IPS DF 4.7 (cell line): ENCODE data around the gene PRR29.

Experiments
- DNase-seq: peaks from one replicate; pipeline ENCODE4 v3.0.0-alpha.2; 2013; ENCODE audit warnings: low spot score; ENCODE audit errors: extremely low read depth

PRR29 gene

DNA sequence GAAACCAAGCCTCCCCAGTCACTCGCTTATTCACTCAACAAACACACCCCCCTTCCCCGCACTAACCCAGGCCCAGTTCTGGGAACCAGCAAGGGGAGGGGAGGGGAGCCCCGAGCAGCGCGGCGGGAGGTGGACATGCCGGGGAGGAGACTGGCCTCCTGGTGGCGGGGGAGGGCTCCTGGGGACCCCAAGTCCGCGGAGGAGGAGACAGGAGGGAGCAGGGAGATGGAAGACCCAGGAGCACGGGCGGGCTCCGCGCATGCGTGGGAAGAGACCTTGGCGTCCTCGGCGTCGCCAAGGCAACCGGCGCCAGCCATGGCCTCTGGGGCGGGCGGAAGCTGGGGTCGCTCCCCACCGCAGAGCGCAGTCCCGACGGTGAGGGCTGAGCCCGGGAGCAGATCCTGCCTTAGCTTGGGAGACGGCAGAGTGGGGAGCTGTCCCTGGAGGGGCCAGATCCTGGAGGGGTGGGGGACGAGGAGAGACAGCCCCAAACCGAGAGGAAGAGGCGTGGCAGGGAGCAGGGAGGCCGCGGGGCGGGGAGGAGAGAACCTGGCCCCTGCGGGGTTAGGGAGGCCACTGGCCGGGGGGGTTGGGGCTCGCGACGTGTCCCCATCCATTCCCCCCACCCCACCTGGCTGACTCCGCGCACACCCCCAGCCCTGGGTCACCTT lies at the start of gene PRR29:
Gene PRR29, plus strand, starts transcription at position 302 of the 671 bp plus-strand sequence. Its CDS starts 14 bp downstream, at position 316.
- no peak for DNase-seq

- no peak for DNase-seq
Observed at GRCh38 chr17:63948521-63948920, 49.6 kb upstream of the PRR29 start.

GRCh38 chr17:63949576-63950250 lies 48.4 kb upstream of the PRR29 start:
- DNase-seq, result no peak

DNA sequence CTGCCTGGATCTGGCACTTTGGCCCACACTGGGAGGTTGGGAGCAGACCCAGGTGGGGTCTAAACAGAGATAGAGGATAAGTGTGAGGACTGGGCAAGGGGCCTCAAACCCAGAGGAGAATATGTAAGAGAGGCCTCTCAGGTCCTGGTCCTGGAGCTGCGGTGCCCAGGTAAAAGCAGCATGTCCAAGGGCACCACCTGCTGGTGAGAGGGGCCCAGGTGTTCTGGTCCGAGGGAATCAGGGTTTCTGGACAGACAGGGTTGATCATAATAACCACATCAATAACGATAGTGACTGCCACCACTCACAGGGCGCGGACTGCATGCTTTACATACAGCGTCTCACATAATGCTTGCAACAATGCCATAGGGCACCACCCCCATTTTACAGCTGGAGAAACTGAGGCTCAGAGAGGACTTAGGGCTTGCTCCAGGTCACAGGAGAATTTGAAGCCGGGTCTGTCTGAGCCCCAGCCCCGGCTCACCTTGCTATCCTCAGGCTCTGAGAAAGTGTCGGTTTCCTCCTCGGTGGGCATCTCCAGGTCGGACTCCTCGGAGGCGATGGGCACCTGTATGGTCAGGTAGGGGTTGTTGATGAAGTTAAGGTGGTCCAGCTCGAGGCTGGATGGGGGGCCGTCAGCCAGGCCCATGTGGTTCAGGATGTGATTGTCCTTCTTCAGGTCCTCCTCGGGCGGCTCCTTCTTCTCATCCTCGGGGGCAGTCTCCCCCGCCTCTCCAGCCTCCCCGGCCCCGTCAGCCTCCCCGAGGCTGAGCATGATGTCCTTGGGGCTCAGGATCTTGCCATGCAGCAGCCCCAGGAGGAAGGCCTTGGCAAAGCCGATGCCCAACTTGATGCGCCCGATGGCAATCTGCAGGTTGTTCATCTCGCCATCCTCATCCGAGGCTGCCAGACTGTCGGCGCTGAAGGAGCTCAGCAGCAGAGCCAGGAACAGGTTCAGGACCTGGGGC lies 46.9 kb upstream of the PRR29 start:
- DNase-seq, result no peak

DNA sequence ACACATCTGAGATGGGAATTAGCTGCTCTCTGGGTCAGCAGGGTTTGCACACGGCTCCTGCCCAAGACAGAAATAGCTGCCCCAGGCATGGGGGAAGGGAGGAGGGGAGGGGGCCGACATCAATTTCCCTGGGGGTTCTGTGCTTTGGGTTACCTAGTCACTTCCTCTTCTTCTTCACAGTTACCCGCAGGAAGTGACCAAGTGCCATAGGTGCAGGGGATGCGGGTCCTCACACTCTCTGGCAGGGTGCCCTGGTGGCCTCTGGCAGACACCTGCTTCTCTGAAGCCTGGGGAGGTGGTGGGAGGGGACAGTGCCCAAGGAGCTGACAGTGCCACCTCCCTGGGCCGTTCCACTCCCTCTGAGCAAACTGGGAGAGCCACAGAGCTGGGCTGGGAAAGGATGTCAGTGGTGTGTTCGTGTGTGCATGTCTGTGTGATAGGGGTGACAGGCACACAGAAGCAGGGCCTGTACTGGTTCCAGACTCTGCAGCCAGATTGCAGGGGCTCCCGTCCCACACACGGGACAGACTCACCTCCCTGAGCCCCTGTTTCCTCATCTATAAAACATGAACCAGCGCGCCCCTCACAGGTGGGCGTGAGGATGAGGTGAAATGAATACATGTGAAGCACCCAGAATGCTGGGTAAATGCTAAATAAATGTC lies 43.6 kb upstream of the PRR29 start:
- DNase-seq, result no peak

GRCh38 chr17:63955232-63955631 lies 42.9 kb upstream of the PRR29 start:
- no peak for DNase-seq

DNA sequence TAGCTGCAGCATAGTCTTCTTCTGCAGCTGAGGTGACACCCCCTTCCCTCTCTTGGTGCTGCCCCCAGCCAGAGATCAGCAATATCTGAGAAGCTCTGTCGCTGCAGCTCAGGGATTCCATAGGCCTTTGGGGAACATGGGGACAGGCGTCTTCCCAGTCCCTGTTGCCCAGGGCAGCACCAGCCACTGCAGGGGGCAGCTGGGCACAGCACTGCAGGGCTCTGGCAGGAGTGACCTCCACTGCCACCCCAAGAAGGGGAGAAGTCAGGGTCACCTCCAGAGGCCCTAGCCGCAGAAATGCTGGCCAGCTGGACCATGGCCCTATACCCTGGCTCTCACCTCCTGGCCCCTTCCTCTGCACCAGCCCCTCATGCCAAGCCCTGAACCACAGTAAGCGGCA lies 42.4 kb upstream of the PRR29 start:
- no peak for DNase-seq

DNA sequence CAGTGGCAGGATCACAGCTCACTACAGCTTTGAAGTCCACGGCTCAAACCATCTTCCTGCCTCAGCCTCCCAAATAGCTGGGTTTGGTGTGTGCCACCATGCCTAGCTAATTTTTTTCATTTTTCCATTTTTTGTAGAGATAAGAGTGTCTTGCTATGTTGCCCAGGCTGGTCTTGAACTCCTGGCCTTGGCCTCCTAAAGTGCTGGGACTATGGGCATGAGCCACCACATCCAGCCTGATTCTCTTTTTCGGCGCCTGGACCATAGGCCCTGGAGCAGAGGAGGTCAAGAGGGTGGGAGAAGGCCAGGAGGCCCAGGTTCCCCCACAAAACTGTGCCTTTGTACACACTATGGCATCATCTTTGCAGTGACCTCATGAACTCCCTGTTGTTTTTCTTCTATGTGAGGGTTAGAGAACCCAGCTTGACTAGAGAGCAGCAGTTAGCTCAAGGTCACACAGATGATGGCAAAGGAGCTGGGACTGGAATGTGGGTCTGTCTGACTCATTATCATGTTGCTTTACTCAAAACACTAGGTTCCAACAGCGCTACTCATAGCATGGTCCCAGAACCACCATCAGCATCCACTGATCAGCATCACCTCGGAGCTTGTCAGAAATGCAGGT lies 41.7 kb upstream of the PRR29 start:
- DNase-seq, result no peak

DNA sequence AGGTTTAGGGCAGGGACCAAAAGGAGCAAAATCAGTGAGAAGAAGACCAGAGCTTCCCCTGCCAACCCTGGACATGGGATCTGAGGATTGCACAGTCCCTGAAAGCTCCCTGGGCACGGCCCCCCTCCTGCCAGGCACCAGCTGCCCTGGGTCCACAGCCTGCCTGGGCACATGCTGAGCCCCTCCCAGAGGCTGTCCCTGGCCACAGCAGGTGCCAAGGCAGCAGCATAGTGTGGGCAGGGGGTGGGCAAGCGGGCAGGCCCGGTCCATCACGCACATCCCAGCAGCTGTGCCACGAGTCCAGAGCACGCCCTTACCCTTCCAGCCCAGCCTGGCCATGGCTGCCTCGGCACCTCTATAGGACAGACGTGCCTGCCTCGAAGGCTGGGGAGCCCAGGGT lies 38.1 kb upstream of the PRR29 start:
- no peak for DNase-seq

GRCh38 chr17:63960430-63960829 lies 37.7 kb upstream of the PRR29 start:
- no peak for DNase-seq

DNA sequence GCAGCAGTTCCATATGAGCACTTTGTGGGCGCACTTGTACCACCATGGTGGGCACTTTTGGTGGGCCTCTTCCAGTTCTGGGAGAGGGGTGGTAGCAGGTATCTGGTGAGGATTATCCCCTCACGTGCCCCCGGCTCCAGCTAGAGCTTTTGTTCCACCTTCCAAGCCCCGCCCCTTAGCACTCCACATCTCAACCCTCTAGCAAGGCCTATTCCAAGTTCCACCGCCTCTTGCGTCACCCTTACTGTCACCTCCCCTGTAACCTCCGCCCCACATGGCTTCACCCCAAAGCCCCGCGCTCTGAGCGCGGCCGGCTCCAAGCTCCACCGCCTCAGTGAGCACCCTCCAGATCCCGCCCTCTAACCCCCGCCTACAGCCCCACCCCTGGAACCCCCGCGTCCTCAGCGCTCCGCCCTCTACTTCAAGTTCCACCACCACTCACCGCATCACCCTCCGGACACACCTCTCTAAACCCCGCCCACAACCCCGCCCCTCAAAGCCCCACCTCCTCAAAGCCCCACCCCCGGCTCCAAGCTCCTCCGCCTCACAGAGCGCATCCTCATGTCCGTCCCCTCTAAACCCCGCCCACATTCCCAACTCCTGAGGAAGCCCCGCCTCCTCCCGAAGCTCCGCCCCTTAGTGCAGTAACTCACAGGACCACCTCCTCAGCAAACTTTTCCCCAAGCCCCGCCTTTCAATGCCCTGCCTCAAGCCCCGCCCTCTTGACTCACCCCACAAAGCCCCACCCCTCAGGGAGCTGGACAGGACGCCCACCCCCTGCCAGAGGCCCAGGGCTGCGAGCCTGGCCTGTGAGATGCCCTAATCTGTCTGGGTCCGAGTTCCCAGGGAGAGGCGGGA lies 36.6 kb upstream of the PRR29 start:
- DNase-seq, result peak; percentile 84

DNA sequence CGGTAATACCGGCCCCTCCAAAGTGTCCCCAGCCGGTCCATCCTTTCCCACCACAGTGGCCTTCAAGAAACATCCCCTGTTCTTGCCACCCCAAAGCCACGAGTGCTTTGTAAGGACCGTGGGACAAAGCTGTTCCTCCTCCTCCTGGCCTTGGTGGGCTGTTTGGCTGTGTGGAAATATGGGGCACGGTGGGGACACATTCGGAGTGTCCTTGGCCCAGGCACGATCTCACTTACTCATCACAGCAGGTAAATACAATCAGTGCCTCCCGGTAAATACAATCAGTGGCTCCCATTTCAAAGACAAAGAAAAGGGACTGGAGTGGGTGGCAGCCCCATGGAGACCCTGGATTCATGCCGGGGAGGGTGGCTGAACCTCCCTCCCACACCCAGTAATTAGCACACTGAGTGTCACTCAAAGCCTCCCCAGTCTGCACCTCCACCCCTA lies 35.8 kb upstream of the PRR29 start:
- DNase-seq, result no peak

GRCh38 chr17:63963123-63963522 lies 35.0 kb upstream of the PRR29 start:
- DNase-seq, result no peak

GRCh38 chr17:63966646-63967264 lies 31.4 kb upstream of the PRR29 start:
- DNase-seq, result no peak

DNA sequence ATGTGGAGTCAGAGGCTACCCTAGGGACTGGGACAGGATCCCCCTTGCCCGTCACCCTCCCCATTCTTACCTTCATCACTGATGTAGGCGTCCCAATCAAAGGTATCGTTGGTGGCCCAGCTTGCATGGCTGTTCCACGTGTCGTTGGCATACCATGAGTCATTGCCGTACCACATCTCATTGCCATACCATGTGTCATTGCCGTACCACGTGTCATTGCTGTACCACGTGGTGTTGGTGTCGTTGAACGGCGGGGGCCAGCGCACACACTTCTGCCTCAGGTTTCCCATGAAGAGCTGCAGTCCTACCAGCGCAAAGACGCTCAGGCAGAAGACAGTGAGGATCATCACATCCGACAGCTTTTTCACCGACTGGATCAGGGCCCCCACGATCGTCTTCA lies 30.2 kb upstream of the PRR29 start:
- no peak for DNase-seq

DNA sequence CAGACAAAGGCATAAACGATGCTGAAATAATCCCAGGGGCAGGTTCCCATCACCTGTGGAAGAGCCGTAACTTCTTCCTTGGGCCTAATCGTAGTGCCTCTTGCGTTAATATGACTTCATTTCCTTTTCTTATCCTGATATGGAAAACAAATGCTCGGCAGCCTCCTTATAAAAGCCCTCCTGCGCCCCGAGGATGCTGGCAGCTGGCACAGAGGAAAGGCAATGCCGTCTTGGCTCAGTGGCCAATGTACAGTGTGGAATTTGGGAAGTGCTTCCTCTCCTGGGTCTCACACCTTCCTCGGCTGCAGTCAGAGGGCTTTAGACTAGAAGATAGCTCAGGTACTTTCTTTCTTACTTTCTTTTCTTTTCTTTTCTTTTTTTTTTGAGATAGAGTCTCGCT lies 28.9 kb upstream of the PRR29 start:
- no peak for DNase-seq

GRCh38 chr17:63972796-63973195 lies 25.4 kb upstream of the PRR29 start, which contains the start of gene SCN4A:
Gene SCN4A, minus strand, starts transcription at chr17:63972918. Its CDS starts 77 bp downstream, at chr17:63972841.
- DNase-seq, result no peak

GRCh38 chr17:63973247-63973646 lies 24.9 kb upstream of the PRR29 start:
- DNase-seq, result no peak

DNA sequence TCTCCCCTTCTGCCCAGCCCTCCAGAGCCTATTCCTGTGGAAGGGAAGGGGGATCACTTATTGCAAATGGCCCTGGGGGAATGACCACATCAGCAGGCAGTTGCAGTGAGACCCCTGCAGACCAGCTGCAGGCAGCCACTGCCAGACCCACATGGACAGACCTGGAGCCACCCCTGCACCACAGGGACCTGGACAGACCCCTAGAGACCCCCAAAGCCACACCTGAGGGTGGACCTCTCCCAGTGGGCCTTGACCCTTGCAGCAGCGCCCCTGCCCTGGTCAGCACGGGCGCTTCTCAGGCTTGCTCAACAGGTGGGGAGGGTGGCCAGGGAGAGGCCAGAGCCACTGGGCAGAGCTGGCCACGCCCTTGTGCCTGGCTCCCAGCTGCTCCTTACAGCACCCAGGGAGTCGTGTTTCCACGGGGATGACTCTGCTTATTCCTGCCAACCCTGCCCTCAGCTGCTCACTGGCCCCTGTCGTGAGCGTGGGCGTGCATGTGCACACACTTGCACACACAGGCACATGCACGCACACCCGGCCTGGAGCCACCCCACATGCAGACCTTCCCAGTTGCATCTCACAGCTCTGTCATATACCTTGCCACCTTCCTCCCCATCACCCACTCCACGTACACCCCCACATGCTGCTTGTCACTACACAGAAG lies 24.1 kb upstream of the PRR29 start:
- DNase-seq, result no peak
